Skeletal muscle cell (primary cell): Measurements from ENCODE around the gene TULP4.
"Not testable (repeated sequence)": the region's sequence is repeated elsewhere in the genome, so short reads cannot be mapped to it uniquely, and the experiment has no call there.

Experiments
- DNase-seq: peaks from one replicate; pipeline ENCODE4 v3.0.0-alpha.2; 2010; ENCODE audit warnings: low read depth
- H3K4me3 ChIP-seq: 2 replicates; pipeline ENCODE4 v1.5.1; 2011; ENCODE audit warnings: low read depth, mild to moderate bottlenecking, control low read depth, low read length, moderate library complexity

TULP4 gene

GRCh38 chr6:158531970-158532369 lies 219.7 kb downstream of the TULP4 start:
- DNase-seq, result no peak
- H3K4me3 ChIP-seq, result no peak overlapping the region

DNA sequence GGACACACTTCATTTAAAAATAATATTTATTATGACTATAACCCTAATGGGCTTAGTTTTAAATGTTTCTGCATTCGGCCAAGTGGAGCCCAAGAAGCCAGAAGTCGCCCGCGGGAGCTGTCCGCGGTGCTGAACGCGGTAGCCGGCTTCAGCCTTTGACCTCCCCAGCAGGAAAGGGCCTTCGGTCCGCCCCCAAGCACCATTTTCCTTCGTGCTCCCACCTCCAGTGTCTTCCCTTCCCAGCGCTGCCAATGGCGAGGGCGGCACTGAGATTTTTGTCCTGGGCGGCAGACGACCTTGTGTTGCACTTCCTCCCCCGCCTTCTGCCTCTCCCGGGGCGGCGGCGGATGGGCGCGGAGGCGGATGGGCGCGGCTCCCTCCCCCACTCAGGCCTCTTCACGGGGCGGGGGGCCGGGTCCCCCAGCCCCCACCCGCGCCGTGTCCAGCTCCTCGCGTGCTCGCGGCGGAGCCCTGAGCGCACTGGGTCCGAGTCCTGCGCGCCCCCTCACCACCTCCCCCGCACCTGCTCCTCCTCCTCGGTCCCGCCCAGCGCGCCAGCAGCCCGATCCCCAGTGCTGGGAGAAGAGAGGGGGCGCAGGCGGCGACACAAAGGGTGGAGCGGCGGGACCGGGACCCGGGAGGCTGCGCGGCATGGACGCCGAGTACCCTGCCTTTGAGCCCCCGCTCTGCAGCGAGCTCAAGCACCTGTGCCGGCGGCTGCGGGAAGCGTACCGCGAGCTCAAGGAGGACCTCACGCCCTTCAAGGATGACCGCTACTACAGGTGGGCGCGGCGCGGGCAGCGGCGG lies 224.0 kb downstream of the TULP4 start:
- peak overlapping the region; percentile 64 for H3K4me3 ChIP-seq
- peak; percentile 34 for DNase-seq

GRCh38 chr6:158536891-158537798 lies 224.9 kb downstream of the TULP4 start:
- H3K4me3 ChIP-seq, result peak overlapping the region; percentile 64
- peak; percentile 12 for DNase-seq

GRCh38 chr6:158538741-158539140 lies 226.5 kb downstream of the TULP4 start:
- no peak overlapping the region for H3K4me3 ChIP-seq
- no peak for DNase-seq

DNA sequence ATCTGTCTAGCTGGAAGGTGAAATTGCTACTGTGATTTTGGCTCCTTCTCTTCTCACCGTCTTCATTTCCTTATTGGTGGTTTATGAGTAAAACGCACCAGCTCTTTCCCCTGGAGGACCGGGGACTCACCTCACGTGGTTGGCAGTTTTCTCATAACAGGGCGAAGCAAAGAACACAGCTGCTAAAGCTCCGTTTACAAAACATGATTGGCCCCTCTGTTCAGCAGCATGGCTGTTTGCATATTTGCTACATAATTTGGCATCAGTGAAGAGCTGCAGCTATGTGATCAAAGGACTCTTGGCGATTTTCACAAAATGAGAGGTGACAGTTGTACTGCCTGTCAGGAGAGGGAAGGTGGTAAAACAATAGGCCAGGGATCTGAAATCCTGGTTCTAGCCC lies 227.1 kb downstream of the TULP4 start:
- H3K4me3 ChIP-seq, result no peak overlapping the region
- DNase-seq, result no peak

DNA sequence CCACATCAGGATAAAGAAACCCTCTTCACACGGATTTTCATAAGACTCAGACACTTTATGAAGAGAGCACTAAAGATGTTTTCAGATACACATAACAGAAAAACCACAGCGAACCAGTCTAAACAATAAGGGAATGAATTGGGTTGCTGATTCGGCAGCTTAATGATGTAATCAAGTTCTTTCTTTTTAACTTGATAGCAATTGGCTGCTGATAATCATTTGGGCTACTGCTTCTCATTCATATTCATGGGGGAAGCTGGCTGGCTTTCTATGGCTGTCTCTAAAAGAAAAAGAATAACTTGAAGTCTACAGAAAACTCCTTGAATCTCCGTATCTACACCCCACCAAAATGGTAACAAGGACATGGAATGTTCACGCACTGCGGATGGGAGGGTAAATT lies 227.6 kb downstream of the TULP4 start:
- no peak for DNase-seq
- H3K4me3 ChIP-seq, result no peak overlapping the region

- DNase-seq, result no peak
Observed at GRCh38 chr6:158543606-158544185, 231.4 kb downstream of the TULP4 start.

GRCh38 chr6:158544428-158544827 lies 232.2 kb downstream of the TULP4 start:
- H3K4me3 ChIP-seq, result no peak overlapping the region
- DNase-seq, result no peak

More at GRCh38 chr6:158543606-158544185, 231.4 kb downstream of the TULP4 start:
- H3K4me3 ChIP-seq, result no peak overlapping the region

DNA sequence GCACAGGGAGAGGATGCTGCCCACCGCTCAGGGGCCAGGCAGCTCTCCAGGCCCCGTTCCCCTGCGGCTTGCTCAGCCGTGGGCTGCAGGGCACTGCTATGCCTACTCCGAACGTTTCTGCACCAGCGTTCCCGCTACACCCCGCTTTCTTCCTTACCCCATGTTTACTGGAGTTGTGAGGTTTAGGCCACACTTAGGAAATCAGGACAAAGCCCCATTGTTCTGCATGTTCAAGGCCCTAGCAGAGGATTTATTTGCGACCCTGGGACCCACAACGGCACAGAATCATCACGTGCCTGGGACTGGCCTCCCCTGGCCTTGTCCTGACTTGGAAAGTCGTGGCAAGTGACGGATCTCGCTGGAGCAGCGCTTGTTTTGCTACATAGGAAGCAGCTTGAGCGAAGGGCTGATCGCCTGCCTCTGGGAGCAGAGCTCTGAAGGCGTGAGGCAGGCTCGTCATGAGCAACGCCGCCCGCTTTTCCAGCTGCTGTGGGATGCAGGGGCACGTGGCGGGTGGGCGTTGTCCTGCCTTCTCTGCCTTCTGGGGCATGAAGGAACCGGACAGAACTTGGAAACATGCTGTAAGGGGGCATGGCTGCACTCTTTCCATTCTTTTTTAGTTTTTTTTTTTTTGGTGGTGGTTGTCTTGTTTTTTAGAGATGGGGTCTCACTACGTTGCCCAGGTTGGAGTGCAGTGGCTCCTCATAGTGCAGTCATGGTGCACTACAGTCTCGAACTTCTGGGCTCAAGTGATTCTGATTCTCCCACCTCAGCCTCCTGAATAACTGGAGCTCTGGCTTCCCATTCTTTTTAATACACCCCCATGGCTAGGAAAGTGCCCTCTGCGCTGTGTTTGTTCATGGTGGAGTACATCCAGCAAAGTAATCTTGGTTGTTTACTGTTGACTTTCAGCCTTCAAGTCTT lies 233.0 kb downstream of the TULP4 start:
- no peak for DNase-seq
- no peak overlapping the region for H3K4me3 ChIP-seq

DNA sequence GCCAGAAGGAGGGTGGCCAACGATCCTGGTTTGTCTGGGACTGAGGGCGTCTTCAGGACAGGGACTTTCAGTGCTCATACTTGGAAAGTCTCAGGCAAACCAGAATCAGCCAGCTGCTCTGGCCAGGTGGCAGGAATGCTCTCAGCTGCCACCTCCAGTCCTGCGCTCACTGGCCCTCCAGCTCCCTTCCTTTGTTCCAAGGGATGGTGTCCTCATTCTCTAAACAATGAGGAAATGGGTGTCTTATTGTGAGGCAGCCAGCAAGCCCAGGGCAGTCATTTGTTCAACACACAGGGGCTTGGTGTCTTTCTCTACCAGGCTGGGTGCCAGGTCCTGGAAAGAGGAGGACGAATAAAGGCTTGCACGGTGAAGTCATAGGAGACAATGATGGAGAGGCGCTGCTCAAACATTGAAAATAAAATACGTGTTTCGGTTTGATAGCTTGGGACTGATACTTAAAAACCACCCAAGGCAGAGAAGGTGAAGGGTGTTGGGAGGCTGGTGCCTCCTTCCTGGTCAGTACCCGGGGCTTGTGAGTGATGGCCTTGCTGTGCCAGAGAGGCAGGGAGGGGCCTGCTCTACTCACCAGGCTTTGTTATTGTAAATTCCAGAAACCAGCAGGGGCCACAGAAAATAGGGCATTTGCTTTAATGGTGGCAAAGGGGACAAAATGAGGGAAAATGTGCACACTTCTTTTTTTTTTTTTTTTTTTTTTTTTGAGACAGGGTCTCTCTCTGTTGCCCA lies 236.3 kb downstream of the TULP4 start:
- no peak overlapping the region for H3K4me3 ChIP-seq

GRCh38 chr6:158552055-158552795 lies 240.0 kb downstream of the TULP4 start:
- DNase-seq, result no peak
- no peak overlapping the region for H3K4me3 ChIP-seq

More for the DNA sequence above, 236.3 kb downstream of the TULP4 start:
- DNase-seq, result no peak

DNA sequence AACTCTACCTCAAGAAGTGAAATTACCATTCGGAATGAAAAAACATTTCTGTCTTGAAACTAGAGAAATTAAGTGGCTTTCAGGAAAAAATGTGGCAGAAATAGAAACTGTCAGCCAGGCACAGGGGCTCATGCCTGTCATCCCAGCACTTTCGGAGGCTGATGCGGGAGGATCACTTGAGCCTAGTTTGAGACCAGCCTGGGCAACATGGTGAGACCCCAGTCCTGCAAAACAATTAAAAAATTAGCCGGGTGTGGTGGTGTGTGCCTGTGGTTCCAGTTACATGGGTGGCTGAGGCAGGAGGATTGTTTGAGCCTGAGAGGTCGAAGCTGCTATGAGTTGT lies 240.5 kb downstream of the TULP4 start:
- H3K4me3 ChIP-seq, result no peak overlapping the region
- no peak for DNase-seq

DNA sequence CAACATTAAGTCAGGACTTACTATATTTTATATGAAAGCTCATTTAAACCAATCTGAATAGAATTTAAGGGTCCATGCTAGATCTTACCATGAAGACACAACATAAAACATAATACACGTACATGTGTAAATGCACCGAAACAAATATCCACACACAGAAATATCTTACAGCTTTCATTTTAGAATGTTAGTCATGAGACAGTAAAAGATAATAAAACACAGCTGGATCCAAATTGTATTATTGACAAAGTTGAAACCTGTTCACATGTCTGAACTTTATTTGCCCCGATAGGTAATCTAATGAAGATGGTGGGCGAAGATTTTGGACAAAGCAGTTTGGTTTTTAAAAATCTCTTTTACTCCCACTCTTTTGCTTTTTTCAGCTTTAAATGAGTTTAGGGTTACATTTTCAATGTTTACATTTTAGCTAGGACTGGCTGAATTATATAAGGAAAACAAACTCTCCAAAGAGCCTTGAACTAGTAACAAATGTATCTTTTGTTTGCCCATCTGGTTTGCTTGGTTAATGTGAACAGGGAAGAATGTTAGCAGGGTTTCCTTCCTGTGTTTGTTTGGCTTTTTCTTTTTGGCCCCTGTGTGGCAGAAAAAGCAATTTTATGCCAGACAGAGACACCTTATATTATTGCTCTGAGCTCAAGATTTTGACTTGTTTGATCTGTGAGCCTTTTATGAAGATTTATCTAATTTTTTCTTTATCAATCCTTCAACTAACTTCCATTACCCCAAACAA lies 242.5 kb downstream of the TULP4 start:
- no peak overlapping the region for H3K4me3 ChIP-seq

DNA sequence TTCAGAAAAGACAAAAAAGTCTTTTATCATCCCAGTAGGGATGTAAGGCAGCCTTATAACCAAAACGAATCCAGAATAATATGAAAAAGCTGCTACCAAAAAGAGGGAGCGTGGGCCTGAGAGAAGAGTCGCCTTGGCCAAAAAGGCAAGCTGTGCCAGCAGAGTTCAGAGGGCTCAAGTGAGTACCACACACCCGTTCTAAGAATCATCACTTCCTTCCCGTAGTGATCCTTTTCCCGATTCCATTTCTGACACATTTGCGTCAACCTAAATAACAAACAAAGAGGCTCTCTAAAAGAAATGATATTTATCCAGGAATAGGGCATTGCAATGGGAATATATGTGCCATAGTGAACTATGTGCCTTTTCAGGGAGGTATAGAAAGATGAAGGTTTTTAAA lies 243.8 kb downstream of the TULP4 start:
- H3K4me3 ChIP-seq, result no peak overlapping the region
- no peak for DNase-seq

More for the DNA sequence above, 242.5 kb downstream of the TULP4 start:
- DNase-seq, result no peak

DNA sequence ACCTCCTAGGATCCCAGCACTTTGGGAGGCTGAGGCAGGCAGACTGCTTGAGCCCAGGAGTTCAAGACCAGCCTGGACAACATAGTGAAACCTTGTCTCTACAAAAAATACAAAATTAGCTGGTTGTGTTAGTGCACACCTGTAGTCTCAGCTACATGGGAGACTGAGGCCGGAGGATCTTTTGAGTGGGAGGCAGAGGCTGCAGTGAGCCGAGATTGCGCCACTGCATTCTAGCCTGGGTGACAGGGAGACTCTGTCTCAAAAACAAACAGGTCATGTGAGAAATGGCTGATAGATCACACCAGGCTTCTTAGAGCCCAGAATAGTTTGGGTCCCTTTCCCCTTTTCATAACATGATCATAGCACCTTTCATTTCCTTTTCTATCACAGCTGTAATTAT lies 244.8 kb downstream of the TULP4 start:
- not testable (repeated sequence) for DNase-seq, H3K4me3 ChIP-seq

- DNase-seq, result no peak
- no peak overlapping the region for H3K4me3 ChIP-seq
Observed at GRCh38 chr6:158557927-158558326, 245.7 kb downstream of the TULP4 start.
